ENCODE data around the gene HMGCS2. TPM values are rescaled to one million over a fixed set of nuclear protein-coding genes. Genes with fewer than 3 reads are reported as not detected.

HMGCS2 gene
- total and polyA plus RNA-seq, 7 donors, result 0.10 to 55.2 (median 14.1) TPM

- WGBS, 3 donors, result 72 to 90% (median 75%) methylated on average over 8 of the region's 8 CpGs
- H3K27ac ChIP-seq, result no peak overlapping the region
- no peak overlapping the region for H3K4me3 ChIP-seq
- H3K9me3 ChIP-seq, result no peaks in the 10 kb centered on the region
- H3K4me1 ChIP-seq, result peaks cover 19% of the 10 kb centered on the region
- H3K27me3 ChIP-seq (ENCODE audit: insufficient read depth in 3 of 3, low read length in 2 of 3), result peaks cover 0 to 16% (median 2%) of the 10 kb centered on the region in 3 donors
- intact Hi-C loops (cut with DNase I), result no loop called here
- no peak for TF ChIP-seq CTCF (IDR thresholded peaks at IDR 0.05)
- ATAC-seq (peak in 3 of 4 donors; percentile 21 to 40 (median 31)), DNase-seq (peak in 1 of 2 donors; percentile 54)
- no peaks in the 10 kb centered on the region for H3K36me3 ChIP-seq (ENCODE audit: insufficient read depth in 1 of 2, low read depth in 1 of 2)
Observed at GRCh38 chr1:119714583-119714982, 54.1 kb downstream of the HMGCS2 start.

- DNase-seq, result no peak
- intact Hi-C loops (cut with DNase I), result no loop called here
- 42 to 52% (median 48%) methylated on average over 6 of the region's 6 CpGs for WGBS, 3 donors
- H3K4me3 ChIP-seq, result no peak overlapping the region
- no peak for TF ChIP-seq CTCF (IDR thresholded peaks at IDR 0.05)
- H3K9me3 ChIP-seq, result no peaks in the 10 kb centered on the region
- ATAC-seq, result peak in 2 of 4 donors; percentile 16 to 43
- H3K4me1 ChIP-seq, result peaks cover 19% of the 10 kb centered on the region
- no peaks in the 10 kb centered on the region for H3K36me3 ChIP-seq (ENCODE audit: insufficient read depth in 1 of 2, low read depth in 1 of 2)
- peak overlapping the region; percentile 9 for H3K27ac ChIP-seq
- H3K27me3 ChIP-seq (ENCODE audit: insufficient read depth in 3 of 3, low read length in 2 of 3), result peaks cover 0 to 16% (median 2%) of the 10 kb centered on the region in 3 donors
Observed at GRCh38 chr1:119713749-119714456, 54.8 kb downstream of the HMGCS2 start.

- peaks cover 19% of the 10 kb centered on the region for H3K4me1 ChIP-seq
- H3K4me3 ChIP-seq, result peak overlapping the region; percentile 61
- ATAC-seq (peak in 2 of 4 donors; percentile 6 to 19), DNase-seq (no peak)
- H3K27me3 ChIP-seq (ENCODE audit: insufficient read depth in 3 of 3, low read length in 2 of 3), result peaks cover 0 to 16% (median 2%) of the 10 kb centered on the region in 3 donors
- intact Hi-C loops (cut with DNase I), result no loop called here
- WGBS, 3 donors, result 37 to 50% (median 39%) methylated on average over 17 of the region's 17 CpGs
- TF ChIP-seq CTCF (IDR thresholded peaks at IDR 0.05), result no peak
- H3K36me3 ChIP-seq (ENCODE audit: insufficient read depth in 1 of 2, low read depth in 1 of 2), result no peaks in the 10 kb centered on the region
- peak overlapping the region; percentile 9 for H3K27ac ChIP-seq
- no peaks in the 10 kb centered on the region for H3K9me3 ChIP-seq
Observed at GRCh38 chr1:119713039-119713748, 55.5 kb downstream of the HMGCS2 start.

GRCh38 chr1:119712342-119713038, 56.2 kb downstream of the HMGCS2 start:
- no peak overlapping the region for H3K27ac ChIP-seq
- intact Hi-C loops (cut with DNase I), result no loop called here
- no peak for TF ChIP-seq CTCF (IDR thresholded peaks at IDR 0.05)
- peak; percentile 40 to 80 (median 72) for ATAC-seq
- WGBS, 3 donors, result 2 to 3% (median 3%) methylated on average over 31 to 51 of the region's 51 CpGs
- H3K36me3 ChIP-seq (ENCODE audit: insufficient read depth in 1 of 2, low read depth in 1 of 2), result no peaks in the 10 kb centered on the region
- H3K9me3 ChIP-seq, result no peaks in the 10 kb centered on the region
- peak overlapping the region; percentile 61 for H3K4me3 ChIP-seq
- peaks cover 19% of the 10 kb centered on the region for H3K4me1 ChIP-seq
- DNase-seq, result peak; percentile 80 to 86
- peaks cover 0 to 16% (median 2%) of the 10 kb centered on the region in 3 donors for H3K27me3 ChIP-seq (ENCODE audit: insufficient read depth in 3 of 3, low read length in 2 of 3)

Measured in psoas muscle (tissue), 8 donors.